Umbilical cord (tissue), 2 donors: ENCODE data around the gene ETFB. TPM values are rescaled to one million over a fixed set of nuclear protein-coding genes. Genes with fewer than 3 reads are reported as not detected.
"Not testable (repeated sequence)": the region's sequence is repeated elsewhere in the genome, so short reads cannot be mapped to it uniquely, and the experiment has no call there.

Experiments
- DNase-seq: peaks from one replicate; pipeline ENCODE4 v3.0.0-alpha.2; 2015; ENCODE audit warnings: low spot score
- total RNA-seq: library from RNA; depleted of rRNA; stranded (reverse); fragments of >200 nt; gene quantifications from one replicate; pipeline ENCODE4 v1.2.3, GENCODE V29; 2014; ENCODE audit warnings: low replicate concordance; ENCODE audit not compliant: insufficient read depth

The ETFB gene
- total RNA-seq: 26.7 TPM

DNA sequence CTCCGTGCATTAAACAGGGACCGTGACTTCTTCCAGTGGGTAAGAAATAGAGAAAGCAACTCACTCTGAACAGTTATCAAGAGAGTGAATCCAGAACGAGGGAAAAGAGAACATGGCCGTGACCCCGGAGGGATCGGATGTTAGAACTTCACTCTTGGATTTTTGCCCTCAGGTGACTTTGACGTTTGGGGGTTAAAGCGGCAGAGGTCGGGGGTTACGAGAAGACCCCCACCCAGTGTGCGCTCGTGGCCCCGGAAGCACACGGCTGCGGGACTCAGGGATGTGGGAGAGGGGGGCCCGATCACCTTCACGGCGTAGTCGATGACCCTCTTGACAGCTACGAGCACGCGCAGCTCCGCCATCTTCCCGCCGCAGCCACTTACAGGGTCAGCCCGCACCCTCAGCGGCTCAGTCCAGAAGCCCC lies at the start of gene ETFB:
Gene ETFB, minus strand, starts transcription at position 424 of the 424 bp plus-strand sequence. Its CDS starts 62 bp downstream, at position 362.
- no peak for DNase-seq

DNA sequence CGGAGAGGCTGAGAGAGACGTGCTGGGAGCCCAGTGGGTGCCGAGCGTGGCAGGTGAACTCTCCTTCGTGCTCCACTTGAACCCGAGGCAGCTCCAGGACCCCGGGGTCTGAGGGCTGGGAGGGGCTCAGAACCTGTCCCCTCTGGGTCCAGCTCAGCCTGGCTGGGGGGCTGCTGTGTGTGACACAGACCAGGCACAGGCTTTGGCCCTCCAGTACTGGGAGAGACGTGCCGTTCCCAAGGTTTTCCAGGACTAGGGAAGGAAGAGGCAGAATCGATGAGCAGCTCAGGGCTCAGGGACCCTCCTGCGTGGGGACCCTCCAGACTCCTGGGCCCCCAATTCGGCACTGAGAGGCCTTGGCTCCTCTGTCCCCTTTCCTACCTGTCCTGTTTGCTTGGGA lies 49.0 kb upstream of the ETFB start:
- no peak for DNase-seq

DNA sequence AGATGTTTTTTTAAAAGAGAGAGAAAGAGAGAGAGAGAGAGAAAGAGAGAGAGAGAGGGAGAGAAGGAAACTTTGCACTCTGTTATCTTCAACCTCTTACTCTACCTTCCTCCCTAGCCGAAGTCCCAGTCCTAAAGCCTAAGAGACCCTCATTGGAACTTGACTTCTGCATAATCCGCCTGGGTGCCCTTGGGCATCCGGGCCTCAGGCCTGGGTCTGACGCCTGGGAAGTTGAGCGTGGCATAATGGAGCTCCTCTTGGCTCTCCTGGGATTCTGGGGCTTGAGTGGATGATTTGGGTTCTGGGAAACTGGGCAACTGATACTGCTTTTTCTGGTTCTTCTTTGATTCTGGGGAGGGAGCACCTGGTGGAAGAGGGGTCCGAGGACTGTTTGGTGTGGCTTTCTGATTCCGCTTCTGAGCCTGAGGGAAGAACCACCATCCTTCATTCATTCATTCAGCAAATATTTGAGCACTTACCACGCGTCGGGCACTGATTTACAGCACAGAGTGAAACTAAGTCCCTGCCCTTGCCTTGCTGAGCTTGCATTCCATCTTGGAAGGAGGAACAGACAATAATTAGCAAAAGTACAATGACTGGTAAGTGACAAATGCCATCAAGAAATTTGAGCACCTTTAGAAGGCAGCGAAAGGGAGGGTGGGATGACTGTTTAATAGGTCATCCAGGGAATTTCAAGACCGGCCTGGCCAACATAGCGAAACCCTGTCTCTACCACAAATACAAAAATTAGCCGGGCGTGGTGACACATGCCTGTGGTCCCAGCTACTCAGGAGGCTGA lies 45.0 kb upstream of the ETFB start:
- no peak for DNase-seq

DNA sequence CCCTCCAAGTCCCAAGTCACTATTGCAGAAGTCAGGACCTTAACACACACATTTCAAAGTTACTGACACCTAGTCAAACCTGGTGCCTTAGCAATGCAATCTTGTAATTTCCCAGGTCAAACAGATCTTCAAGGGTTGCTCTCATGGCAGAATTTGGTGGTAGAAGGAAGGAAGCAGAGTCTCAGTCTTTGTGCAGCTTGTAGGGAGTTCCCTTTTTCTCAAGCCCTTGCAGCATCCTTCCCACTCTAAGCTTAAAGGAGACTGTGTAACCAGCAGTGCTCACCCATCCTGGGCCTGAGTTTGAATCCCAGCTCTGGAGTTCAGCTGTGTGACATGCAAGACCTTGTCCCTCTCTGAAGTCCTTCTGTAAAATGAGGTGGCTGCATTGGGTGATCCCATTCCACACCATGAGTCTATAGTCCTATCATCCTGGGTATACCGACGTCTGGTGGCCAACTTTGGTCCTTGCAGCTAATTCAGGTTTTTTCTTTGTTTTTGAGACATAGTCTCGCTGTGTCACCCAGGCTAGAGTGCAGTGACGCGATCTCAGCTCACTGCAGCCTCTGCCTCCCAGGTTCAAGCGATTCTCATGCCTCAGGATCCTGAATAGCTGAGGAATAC lies 41.4 kb upstream of the ETFB start:
- no peak for DNase-seq

DNA sequence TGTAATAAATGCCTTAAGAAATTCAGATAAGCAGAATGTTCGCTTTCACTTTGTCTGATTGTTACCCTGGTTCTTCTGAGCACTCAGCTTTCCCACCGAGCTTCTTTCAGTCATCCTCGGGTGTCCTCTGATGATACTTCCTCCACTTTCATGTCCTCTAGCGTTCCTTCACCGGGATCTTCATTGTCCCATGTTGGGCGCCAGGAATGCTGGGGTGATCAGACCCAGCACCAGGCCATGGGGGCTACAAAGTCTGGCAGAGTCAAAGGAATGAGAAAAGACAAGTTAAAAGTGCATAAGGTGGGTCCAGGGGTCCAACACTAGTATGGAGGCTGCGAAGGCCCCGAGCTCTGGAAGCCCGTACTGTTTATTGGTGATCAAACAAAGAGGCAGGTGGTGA lies 35.9 kb upstream of the ETFB start:
- no peak for DNase-seq

DNA sequence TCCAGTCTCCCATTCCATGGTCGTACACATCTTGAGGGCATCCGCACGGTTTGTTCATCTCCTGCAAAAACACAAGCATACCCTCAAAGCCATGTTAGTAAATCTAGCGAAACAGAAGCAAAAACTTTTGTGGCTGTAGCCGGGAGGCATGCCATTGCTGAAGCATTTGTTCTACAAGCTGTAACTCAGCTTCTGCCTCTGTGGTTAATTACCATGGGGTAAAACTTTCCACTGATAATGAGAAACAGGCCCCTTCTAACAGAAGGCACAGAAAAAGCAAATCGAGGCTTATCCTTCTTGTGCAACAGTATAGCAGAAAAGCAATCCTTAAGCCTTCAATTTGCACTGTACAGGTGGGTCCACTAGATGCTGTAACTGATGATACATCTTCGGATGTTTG lies 33.7 kb upstream of the ETFB start:
- DNase-seq: not testable (repeated sequence)

DNA sequence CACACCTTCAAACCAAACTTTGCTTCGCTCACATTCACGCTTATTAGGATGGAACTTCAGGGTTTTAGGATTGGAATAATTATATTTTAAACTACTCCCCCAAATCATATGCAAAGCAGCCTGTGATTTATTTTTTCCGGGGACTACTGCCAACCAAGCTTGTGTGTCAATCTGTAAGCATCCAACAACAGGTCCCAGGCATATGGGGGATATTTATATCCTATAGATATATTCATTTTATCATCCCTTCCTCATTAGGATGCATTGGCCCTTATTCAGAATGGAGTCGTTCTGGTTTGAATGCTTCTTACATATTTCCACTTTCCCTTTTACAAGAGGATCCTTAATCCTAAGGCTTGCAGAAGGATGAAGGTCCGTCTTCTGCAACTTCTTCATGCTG lies 33.0 kb upstream of the ETFB start:
- no peak for DNase-seq

DNA sequence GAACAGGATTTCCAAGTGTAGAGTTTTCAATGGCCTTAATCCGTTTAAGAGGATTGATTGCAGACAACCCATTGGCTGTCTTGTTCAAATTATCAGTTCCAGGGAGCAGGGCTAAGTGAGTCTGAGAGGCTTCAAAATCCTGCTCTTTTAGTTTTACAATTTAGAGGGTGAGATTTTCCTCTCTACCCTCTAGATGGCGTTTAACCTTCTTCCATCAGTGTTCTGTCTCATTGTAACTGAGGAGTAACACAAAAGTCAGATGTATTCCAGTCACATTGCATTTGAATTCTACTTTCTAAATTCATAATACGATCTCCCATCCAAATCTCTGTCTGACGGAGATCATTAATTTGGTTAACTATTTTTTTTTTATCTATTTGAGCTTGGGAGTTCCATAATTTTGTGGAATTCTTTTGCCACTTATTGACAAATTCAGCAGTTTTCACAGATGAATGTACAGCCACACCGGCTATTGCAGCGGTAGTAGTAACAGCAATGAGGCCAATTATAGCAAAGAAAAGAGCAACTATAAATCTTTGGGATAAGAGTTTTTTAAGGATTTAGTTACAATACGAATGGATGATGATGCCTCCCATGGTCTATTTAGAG lies 32.0 kb upstream of the ETFB start:
- peak; percentile 28 for DNase-seq

DNA sequence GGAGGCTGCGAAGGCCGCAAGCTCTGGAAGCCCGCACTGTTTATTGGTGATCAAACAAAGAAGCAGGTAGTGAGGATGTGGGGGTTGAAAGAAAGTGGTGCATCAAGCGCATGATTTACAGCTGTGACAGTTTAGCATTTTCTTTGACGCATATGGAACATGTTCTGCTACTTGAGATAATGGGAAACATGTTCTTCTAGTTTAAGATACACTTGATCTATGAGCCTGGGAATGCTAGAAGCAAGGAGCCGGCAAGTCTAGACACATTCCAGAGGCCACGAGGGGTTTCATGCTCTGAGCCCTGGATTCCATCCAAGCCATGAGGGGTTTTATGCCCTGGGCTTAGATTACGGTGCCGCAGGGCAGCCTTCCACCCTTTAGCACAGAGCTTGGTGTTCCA lies 31.3 kb upstream of the ETFB start:
- not testable (repeated sequence) for DNase-seq

DNA sequence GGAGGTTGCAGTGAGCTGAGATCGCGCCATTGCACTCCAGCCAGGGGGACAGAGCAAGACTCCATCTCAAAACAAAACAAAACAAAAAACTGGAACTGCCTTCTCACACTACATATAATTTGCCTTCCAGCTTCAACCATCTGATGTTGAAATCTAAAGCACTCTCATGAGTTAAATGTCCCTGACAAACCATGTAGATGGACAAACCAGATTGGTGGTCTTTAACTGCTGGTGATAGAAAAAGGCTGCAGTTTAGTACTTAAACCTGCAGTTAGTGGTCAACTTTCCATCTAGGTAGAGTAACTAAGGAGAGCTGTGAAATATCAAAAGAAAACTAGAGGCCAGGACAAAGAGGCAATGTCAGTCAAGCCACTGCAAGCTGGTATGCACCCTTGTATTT lies 30.0 kb upstream of the ETFB start:
- DNase-seq: no peak

DNA sequence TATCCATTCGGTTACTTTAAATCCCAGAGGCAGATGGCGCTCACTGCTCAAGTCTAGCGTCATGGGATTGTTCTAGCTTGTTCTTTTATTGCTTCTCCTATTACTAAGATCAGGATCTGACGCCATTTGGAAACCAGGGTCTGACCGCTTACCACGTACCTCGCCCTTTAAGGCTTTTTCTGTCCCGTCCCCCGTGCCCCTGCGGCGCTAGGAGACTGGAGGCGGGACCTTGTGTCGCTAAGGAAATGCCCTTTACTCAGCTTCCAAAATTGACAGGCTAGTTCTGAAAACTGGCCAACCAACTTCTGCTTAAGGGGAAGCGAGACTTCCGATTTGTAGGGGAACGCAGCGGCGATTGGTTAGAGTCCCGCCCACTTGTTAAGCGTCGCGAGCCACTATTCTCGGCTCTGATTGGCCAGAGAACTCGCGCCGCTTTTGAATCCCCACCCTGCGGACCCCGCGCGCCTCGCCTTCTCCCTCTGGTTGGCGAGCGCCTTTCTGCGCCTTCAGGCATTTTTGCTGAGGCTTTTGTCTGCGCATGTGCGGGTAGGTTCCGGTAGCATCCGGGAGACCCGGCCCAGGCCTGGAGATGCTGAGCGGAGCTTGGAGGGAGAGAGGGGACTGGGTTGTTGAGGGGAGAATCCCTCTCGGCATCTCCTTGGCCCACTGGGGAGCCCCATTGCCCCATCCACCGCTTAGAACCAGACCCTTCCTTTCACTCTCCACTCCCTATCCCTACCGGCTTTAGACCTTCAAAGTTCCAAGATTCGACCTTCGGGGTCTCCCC lies 28.1 kb upstream of the ETFB start:
- DNase-seq: peak; percentile 99

DNA sequence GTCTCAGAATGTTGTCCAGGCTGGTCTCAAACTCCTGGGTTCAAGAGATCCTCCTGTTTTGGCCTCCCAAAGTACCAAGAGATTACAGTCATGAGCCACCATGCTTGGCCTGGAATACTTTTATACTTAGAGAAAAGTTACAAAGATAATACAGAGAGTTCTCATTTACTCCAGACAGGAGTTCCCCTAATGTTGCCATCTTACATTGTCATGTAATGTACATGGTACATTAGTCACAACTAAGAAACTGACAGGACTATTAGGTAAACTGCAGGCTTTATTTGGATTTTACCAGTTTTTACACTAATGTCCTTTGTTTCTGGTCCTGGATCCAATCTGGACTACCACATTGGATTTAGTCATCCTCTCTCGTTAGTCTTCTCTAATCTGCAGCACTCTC lies 26.5 kb upstream of the ETFB start:
- no peak for DNase-seq

DNA sequence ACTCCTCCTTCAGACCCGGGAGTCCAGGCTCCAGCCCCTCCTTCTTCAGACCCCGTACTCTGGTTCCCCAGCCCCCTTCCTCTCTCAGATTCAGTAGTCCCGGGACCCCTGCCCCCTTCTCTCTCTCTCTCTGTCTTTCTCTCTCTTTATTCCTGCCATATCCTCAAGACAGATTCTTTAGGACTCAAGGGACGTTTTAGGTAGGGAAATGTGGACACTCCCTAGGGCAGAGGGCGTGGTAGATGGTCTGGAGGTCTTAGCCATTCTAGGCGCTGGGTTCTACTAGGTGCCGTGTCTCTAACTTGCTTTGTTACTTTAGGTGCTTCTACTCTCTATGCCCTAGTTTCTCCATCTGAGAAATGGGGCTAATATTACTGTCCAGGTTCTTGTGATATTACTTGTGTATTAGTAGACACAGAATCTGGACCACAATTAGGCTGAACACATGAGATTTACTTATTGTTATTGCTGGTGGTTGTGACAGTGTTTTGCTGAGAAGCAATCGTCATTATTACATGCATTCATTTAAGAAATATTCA lies 25.0 kb upstream of the ETFB start:
- DNase-seq: no peak

DNA sequence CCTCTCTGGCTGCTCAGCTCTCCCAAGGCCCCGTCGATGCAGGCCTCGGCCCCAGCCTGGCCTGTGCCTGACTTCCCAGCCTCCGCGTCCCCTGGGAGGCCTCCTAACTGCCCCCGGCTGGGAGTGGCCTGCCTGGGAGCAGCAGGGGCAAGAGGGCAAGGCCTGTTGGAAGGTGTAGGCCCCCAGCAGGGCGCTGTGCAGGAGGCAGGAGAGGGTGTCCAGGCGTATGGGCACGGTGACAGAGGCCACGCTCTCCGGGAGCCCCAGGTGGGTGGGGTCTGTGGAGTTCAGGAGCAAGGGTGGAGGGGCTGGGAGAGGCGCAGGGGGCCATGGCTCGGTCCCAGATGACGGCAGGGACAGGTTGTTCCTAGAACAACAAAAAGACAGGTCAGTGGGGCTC lies 23.0 kb upstream of the ETFB start:
- DNase-seq: no peak

DNA sequence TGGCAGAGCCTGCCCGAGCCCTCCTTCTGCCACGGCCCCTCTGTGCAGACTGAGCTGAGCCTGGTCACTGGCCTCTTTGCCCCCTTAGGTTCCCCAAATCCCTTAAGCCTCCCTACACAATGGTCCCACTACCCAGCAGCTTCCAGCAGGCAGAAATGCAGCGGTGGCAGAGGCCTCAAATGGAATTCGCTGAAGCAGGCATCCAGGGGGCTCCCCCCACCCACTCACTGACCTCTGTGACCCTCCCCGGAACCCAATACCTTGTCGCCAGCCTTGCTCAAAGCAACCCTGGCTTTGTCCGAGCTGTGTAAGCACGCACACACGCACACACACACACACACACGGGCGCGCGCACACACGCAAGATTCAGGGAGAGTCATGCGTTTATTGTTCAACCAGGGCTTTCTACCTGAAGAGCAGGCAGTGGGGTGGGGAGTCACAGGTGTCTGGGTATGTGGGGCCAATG lies 21.8 kb upstream of the ETFB start, which contains the start of gene LIM2:
Gene LIM2, minus strand, starts transcription at position 51 of the 466 bp plus-strand sequence. CDS start 531 bp downstream, outside the sequence.
- no peak for DNase-seq

DNA sequence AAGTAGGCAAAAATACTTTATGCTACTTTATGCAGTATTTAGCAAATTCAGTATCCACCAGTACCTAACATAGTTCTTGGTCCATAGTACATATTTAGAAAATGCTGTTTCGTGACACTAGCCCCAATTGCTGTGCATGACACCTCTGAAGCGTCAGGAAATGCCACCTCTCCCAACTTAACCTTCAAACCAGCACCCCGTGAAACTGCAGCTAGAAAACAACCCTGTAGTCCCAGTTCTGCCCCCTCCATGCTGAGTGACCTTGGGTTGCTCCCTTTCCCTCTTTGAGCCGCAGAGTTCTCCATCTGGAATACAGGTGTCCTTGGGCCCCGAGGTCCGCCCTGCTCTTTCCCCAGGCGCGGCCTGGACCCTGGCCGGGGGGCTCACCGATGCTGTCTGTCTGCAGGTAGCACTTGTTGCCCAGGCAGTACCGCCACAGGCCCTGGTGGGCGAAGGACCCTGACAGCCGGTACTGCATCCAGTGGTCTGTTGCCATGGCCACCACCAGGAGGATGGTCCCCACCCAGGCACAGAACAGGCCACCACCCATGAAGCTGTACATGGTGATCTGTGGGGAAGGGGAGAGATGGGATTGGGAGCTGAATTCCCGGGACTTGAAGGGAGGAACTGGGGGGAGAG lies 20.8 kb upstream of the ETFB start:
- no peak for DNase-seq

DNA sequence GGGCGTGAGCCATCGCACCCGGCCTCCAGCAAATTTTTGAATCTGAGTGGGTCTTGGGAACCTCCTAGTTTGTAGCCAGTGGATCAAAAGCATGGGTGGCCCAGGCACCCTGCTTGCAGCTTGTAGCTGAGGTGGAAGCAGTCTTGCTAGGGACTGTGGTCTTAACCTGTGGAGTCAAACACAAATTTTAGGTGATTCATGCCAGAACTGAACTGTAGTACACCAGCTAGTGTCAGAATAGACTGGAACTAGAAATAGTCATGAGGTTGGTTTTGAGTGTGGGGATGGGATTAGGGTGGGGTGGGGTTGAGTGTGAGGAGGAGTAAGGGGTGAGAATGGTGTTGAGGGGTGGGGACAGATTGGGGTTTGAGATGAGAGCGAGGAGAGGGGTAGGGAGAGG lies 15.8 kb upstream of the ETFB start:
- DNase-seq: no peak

DNA sequence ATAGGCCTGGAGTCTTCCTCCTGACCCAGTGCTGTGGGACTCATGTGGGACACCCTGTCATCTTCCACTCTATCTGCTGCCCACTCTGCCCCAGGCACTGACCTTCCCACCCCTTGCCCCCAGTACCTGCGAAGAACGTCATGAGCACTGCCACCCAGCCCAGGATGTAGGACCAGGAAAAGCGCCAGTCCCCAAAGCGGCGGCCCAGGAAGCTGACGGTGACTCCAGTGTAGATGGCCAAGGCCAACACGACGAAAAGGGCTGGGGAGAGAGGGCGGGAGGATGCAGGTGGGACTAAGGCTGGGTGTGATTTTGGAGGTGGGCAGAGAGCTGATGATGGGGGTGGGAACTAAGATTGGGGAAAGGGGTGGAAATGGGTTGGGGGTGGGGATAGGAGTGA lies 14.2 kb upstream of the ETFB start:
- DNase-seq: no peak

DNA sequence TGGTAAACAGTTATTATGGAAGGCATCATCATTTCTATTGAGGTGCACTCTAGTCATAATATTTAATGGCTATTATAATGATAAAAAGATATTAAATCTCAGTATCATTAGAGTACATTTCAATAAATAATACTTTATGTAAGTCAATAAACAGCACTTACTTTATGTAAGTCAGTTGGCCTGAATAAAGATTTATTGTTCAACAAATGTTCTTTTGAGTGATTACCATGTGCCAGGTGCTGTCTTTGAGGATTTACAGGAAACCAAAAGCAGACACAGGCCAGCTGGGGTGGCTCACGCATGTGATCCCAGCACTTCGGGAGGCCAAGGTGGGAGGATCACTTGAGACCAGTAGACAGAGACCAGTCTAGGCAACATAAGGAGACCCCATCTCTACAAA lies 11.2 kb upstream of the ETFB start:
- no peak for DNase-seq

DNA sequence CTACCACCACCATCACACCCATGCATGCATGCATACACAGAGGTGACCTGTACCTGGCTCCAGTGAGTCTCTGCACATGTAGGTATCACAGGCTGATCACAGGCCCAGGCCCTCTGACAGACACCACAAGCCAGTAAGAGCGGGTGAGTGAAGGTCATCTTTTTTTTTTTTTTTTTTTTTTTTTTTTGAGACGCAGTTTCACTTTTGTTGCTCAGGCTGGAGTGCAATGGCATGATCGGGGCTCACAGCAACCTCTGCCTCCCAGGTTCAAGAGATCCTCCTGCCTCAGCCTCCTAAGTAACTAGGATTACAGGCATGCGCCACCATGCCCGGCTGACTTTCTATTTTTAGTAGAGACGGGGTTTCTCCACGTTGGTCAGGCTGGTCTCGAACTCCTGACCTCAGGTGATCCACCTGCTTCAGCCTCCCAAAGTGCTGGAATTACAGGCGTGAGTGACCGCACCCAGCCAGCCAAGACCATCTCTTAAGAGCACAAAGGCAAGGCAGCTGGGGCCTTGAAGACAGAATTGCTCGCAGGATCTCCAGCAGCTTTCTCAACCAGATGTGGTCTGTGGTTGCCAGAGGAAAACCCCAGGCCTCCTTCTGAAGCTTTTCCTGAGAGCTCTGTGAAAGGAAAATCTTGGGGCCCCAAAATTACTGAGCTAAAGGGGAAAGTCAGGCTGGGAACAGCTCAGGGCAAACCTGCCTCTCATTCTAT lies 9.5 kb upstream of the ETFB start:
- DNase-seq: no peak
